HepG2 (cell line): Measurements from ENCODE around the gene LRTM2. TPM values are rescaled to one million over a fixed set of nuclear protein-coding genes. Genes with fewer than 3 reads are reported as not detected.

Source experiments
- ATF1 ChIP-seq: IDR thresholded peaks from 2 replicates; pipeline ENCODE4 v1.6.1; 2016; ENCODE audit warnings: mild to moderate bottlenecking, control low read depth
- ATF7-NPFF ChIP-seq: sonication (generic); formaldehyde crosslinking; IDR thresholded peaks from 2 replicates; pipeline ENCODE4 v1.8.1; 2023; ENCODE audit warnings: mild to moderate bottlenecking, low read depth, missing genetic modification reagents, moderate library complexity
- ATRX ChIP-seq: sonication (generic); formaldehyde crosslinking; IDR thresholded peaks from 2 replicates; pipeline ENCODE4 v1.4.0; 2020; ENCODE audit warnings: missing genetic modification reagents, borderline replicate concordance
- FOXA1 ChIP-seq, 2 experiments: fragments of 450-650 bp in 1 of 2; sonication (generic) in 1 of 2; formaldehyde crosslinking in 1 of 2; IDR thresholded peaks; 2 replicates each; pipeline versions ENCODE4 v1.4.0 to v1.6.1; 2016 to 2020; ENCODE audit warnings: missing genetic modification reagents in 1 of 2
- GZF1 ChIP-seq: sonication (generic); formaldehyde crosslinking; IDR thresholded peaks from 2 replicates; pipeline ENCODE4 v1.5.1; 2020; ENCODE audit warnings: mild to moderate bottlenecking, missing genetic modification reagents
- KDM5B ChIP-seq: sonication (generic); formaldehyde crosslinking; IDR thresholded peaks from 2 replicates; pipeline ENCODE4 v1.4.0; 2020; ENCODE audit warnings: missing genetic modification reagents, mild to moderate bottlenecking, borderline replicate concordance
- KLF13 ChIP-seq: sonication (generic); formaldehyde crosslinking; IDR thresholded peaks from 2 replicates; pipeline ENCODE4 v1.4.0; 2020; ENCODE audit warnings: mild to moderate bottlenecking, missing genetic modification reagents
- KLF16 ChIP-seq, 2 experiments: sonication (generic) in 1 of 2; formaldehyde crosslinking in 1 of 2; IDR thresholded peaks; 2 replicates each; pipeline versions ENCODE4 v1.6.1 to v1.8.0; 2016 to 2023; ENCODE audit warnings: missing genetic modification reagents in 2 of 2, missing compliant biosample characterization in 1 of 2
- NR3C1 ChIP-seq: sonication (generic); formaldehyde crosslinking; IDR thresholded peaks from 2 replicates; pipeline ENCODE4 v1.4.0; 2020; ENCODE audit warnings: missing genetic modification reagents
- SMAD1 ChIP-seq: sonication (generic); formaldehyde crosslinking; IDR thresholded peaks from 2 replicates; pipeline ENCODE4 v1.4.0; 2020; ENCODE audit warnings: missing genetic modification reagents, low read depth, mild to moderate bottlenecking, borderline replicate concordance
- ZBTB8A ChIP-seq: sonication (generic); formaldehyde crosslinking; IDR thresholded peaks from 2 replicates; pipeline ENCODE4 v1.4.0; 2020; ENCODE audit warnings: mild to moderate bottlenecking, low read depth, missing genetic modification reagents, borderline replicate concordance
- ZNF138 ChIP-seq: sonication (generic); formaldehyde crosslinking; IDR thresholded peaks from 2 replicates; pipeline ENCODE4 v1.5.0; 2020; ENCODE audit warnings: mild to moderate bottlenecking, low read depth, missing genetic modification reagents
- ZNF17 ChIP-seq: sonication (generic); formaldehyde crosslinking; IDR thresholded peaks from 2 replicates; pipeline ENCODE4 v1.5.0; 2020; ENCODE audit warnings: mild to moderate bottlenecking, missing genetic modification reagents
- ZNF530 ChIP-seq: sonication (generic); formaldehyde crosslinking; IDR thresholded peaks from 2 replicates; pipeline ENCODE4 v1.5.0; 2020; ENCODE audit warnings: low read depth, mild to moderate bottlenecking, missing genetic modification reagents
- ZNF841 ChIP-seq: sonication (generic); formaldehyde crosslinking; IDR thresholded peaks from 2 replicates; pipeline ENCODE4 v1.8.1; 2023; ENCODE audit warnings: missing genetic modification reagents, borderline replicate concordance
- polyA plus RNA-seq, 8 experiments: library from polyadenylated mRNA; depleted of rRNA in 3 of 8; stranded (reverse) in 7 of 8; unstranded in 1 of 8; fragments of >200 nt; fragmentation: Illumina TruSeq in 4 of 8; extraction: Trizol in 4 of 8; gene quantifications; 2 replicates each; pipeline versions ENCODE4 v1.2.1 to v1.2.3, GENCODE V29; 2011 to 2016; ENCODE audit warnings: low read depth in 4 of 8, missing spikeins in 1 of 8, mixed read lengths in 1 of 8; ENCODE audit not compliant: insufficient read depth in 1 of 8
- total RNA-seq, 5 experiments: library from RNA; depleted of rRNA; stranded (reverse); fragments of >200 nt; fragmentation: Illumina TruSeq; extraction: Trizol; gene quantifications; 2 replicates each; pipeline ENCODE4 v1.2.3, GENCODE V29; 2016; ENCODE audit warnings: low read depth in 1 of 5
- TF ChIP-seq, protein P1 (sequence below): sonication (generic); formaldehyde crosslinking; IDR thresholded peaks from 2 replicates; pipeline ENCODE4 v1.5.0; 2020; ENCODE audit warnings: mild to moderate bottlenecking, missing genetic modification reagents, moderate library complexity
- TF ChIP-seq, protein P2 (sequence below): sonication (generic); formaldehyde crosslinking; IDR thresholded peaks from 2 replicates; pipeline ENCODE4 v1.4.0; 2020; ENCODE audit warnings: missing genetic modification reagents
- TF ChIP-seq, protein P3 (sequence below): sonication (generic); formaldehyde crosslinking; IDR thresholded peaks from 2 replicates; pipeline ENCODE4 v1.5.1; 2020; ENCODE audit warnings: missing genetic modification reagents, mild to moderate bottlenecking, borderline replicate concordance
- TF ChIP-seq, protein P4 (sequence below): sonication (generic); formaldehyde crosslinking; IDR thresholded peaks from 2 replicates; pipeline ENCODE4 v1.4.0; 2020; ENCODE audit warnings: mild to moderate bottlenecking, low read depth, missing genetic modification reagents
- TF ChIP-seq, protein P5 (sequence below): sonication (generic); formaldehyde crosslinking; IDR thresholded peaks from 2 replicates; pipeline ENCODE4 v1.8.1; 2023; ENCODE audit warnings: missing genetic modification reagents, mild to moderate bottlenecking, borderline replicate concordance

LRTM2 gene
- total and polyA plus RNA-seq, 2 of the 13 experiments (the other 11 are each of a cell fraction or from before 2014, with no cell fraction given), result 0.09 TPM; not detected in 1

DNA sequence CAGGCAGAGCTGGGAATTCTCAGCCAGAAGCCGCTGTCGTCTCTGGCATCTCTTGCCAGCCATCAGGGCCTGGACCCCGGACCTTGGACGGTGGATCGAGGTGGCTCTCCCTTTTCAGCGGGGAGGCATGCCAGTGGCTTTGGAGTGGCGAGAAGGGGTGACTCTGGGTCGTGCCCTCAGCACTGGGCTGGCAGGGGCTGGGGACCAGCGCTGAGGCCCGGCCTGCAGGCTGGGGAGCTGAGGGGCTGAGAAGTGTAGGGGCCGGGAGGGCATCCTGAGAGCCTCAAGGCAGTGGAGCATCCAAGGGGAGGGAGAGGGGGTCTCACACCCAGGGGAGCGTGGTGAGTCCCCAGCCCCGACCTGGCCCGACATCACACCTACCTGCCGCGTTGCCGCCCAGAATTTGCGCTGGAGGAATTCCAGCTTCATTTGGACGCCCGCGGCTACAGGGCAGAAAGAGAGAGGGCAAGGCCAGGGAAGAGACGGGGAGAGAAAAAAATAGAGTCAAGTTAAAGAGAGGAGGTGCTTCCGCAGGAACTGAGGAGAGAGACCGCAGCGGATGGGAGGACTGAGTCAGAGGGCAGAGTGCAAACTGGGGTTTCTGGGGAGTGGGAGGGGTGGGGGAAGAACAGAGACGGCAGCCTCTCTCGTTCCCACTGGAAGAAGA, 9.0 kb upstream of the LRTM2 start (continued):
- TF ChIP-seq, protein P1, sequence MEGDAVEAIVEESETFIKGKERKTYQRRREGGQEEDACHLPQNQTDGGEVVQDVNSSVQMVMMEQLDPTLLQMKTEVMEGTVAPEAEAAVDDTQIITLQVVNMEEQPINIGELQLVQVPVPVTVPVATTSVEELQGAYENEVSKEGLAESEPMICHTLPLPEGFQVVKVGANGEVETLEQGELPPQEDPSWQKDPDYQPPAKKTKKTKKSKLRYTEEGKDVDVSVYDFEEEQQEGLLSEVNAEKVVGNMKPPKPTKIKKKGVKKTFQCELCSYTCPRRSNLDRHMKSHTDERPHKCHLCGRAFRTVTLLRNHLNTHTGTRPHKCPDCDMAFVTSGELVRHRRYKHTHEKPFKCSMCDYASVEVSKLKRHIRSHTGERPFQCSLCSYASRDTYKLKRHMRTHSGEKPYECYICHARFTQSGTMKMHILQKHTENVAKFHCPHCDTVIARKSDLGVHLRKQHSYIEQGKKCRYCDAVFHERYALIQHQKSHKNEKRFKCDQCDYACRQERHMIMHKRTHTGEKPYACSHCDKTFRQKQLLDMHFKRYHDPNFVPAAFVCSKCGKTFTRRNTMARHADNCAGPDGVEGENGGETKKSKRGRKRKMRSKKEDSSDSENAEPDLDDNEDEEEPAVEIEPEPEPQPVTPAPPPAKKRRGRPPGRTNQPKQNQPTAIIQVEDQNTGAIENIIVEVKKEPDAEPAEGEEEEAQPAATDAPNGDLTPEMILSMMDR, result no peak
- TF ChIP-seq, protein P2, sequence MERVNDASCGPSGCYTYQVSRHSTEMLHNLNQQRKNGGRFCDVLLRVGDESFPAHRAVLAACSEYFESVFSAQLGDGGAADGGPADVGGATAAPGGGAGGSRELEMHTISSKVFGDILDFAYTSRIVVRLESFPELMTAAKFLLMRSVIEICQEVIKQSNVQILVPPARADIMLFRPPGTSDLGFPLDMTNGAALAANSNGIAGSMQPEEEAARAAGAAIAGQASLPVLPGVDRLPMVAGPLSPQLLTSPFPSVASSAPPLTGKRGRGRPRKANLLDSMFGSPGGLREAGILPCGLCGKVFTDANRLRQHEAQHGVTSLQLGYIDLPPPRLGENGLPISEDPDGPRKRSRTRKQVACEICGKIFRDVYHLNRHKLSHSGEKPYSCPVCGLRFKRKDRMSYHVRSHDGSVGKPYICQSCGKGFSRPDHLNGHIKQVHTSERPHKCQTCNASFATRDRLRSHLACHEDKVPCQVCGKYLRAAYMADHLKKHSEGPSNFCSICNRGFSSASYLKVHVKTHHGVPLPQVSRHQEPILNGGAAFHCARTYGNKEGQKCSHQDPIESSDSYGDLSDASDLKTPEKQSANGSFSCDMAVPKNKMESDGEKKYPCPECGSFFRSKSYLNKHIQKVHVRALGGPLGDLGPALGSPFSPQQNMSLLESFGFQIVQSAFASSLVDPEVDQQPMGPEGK (CRISPR knock-in tag), result peak; percentile 47
- no peak for TF ChIP-seq ATRX (CRISPR knock-in tag)
- TF ChIP-seq ZNF17 (CRISPR knock-in tag), result no peak
- TF ChIP-seq, protein P3, sequence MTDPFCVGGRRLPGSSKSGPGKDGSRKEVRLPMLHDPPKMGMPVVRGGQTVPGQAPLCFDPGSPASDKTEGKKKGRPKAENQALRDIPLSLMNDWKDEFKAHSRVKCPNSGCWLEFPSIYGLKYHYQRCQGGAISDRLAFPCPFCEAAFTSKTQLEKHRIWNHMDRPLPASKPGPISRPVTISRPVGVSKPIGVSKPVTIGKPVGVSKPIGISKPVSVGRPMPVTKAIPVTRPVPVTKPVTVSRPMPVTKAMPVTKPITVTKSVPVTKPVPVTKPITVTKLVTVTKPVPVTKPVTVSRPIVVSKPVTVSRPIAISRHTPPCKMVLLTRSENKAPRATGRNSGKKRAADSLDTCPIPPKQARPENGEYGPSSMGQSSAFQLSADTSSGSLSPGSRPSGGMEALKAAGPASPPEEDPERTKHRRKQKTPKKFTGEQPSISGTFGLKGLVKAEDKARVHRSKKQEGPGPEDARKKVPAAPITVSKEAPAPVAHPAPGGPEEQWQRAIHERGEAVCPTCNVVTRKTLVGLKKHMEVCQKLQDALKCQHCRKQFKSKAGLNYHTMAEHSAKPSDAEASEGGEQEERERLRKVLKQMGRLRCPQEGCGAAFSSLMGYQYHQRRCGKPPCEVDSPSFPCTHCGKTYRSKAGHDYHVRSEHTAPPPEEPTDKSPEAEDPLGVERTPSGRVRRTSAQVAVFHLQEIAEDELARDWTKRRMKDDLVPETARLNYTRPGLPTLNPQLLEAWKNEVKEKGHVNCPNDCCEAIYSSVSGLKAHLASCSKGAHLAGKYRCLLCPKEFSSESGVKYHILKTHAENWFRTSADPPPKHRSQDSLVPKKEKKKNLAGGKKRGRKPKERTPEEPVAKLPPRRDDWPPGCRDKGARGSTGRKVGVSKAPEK (CRISPR knock-in tag), result no peak; the same call in 1 of the 2 replicates
- TF ChIP-seq ZNF841, result no peak
- no peak for TF ChIP-seq FOXA1 (IDR thresholded peaks at IDR 0.05)
- no peak for TF ChIP-seq FOXA1 (CRISPR knock-in tag; IDR thresholded peaks at IDR 0.05)
- TF ChIP-seq ZNF530 (CRISPR knock-in tag), result no peak
- TF ChIP-seq KLF13 (CRISPR knock-in tag), result no peak
- TF ChIP-seq, protein P4, sequence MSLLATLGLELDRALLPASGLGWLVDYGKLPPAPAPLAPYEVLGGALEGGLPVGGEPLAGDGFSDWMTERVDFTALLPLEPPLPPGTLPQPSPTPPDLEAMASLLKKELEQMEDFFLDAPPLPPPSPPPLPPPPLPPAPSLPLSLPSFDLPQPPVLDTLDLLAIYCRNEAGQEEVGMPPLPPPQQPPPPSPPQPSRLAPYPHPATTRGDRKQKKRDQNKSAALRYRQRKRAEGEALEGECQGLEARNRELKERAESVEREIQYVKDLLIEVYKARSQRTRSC (CRISPR knock-in tag), result no peak
- TF ChIP-seq ATF7-NPFF (CRISPR knock-in tag), result no peak
- TF ChIP-seq KLF16 (CRISPR knock-in tag; IDR thresholded peaks at IDR 0.05), result peak in 1 of 2 experiments; percentile 47; a peak in 1 of 4 replicates
- no peak for TF ChIP-seq ATF1 (CRISPR knock-in tag)
- TF ChIP-seq NR3C1 (CRISPR knock-in tag), result no peak
- TF ChIP-seq KDM5B (CRISPR knock-in tag), result no peak
- TF ChIP-seq SMAD1 (CRISPR knock-in tag), result no peak
- TF ChIP-seq ZNF138 (CRISPR knock-in tag), result no peak
- TF ChIP-seq GZF1 (CRISPR knock-in tag), result no peak
- no peak for TF ChIP-seq ZBTB8A (CRISPR knock-in tag)
- TF ChIP-seq, protein P5, sequence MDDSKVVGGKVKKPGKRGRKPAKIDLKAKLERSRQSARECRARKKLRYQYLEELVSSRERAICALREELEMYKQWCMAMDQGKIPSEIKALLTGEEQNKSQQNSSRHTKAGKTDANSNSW, result peak; percentile 61; the same call in 1 of the 2 replicates
